Prostate gland (tissue), 2 donors: ENCODE results near the gene PANX3.

ENCODE experiments used
- CTCF ChIP-seq, 4 experiments: fragments of 200-600 bp in 2 of 4; fragments of 450-650 bp in 2 of 4; sonication (generic) in 2 of 4; IDR thresholded peaks; 1 replicate in 3 of 4; 2 replicates in 1 of 4; pipeline ENCODE4 v1.5.1; 2016 to 2019; ENCODE audit warnings: antibody characterized with exemption in 4 of 4, mild to moderate bottlenecking in 2 of 4, moderate library complexity in 2 of 4
- POLR2A ChIP-seq: fragments of 450-650 bp; IDR thresholded peaks from one replicate; pipeline ENCODE4 v1.6.1; 2016; ENCODE audit warnings: antibody characterized with exemption, mild to moderate bottlenecking

GRCh38 chr11:124657904-124658303 is 46.7 kb downstream of the PANX3 start:
- TF ChIP-seq CTCF (IDR thresholded peaks at IDR 0.05) (no peak), POLR2A (no peak)
